Neural crest cell (in vitro differentiated cells): ENCODE measurements around the gene TBK1. TPM values are rescaled to one million over a fixed set of nuclear protein-coding genes. Genes with fewer than 3 reads are reported as not detected.

Experiments used
- DNase-seq: peaks from one replicate; pipeline ENCODE4 v3.0.0; 2021; ENCODE audit warnings: low read depth, mixed read lengths, low spot score
- H3K27ac Mint-ChIP-seq: one replicate; pipeline ENCODE4 v1.8.0; 2021; ENCODE audit warnings: mild to moderate bottlenecking, mixed read lengths; ENCODE audit not compliant: unreplicated experiment
- H3K27me3 Mint-ChIP-seq: 2 replicates; pipeline ENCODE4 v1.8.0; 2021; ENCODE audit warnings: low read depth, mild to moderate bottlenecking, mixed read lengths
- H3K36me3 Mint-ChIP-seq: 2 replicates; pipeline ENCODE4 v1.8.0; 2021; ENCODE audit warnings: low read depth, mild to moderate bottlenecking, mixed read lengths
- H3K4me1 Mint-ChIP-seq: 2 replicates; pipeline ENCODE4 v1.8.0; 2021; ENCODE audit warnings: mixed read lengths
- H3K4me3 Mint-ChIP-seq: one replicate; pipeline ENCODE4 v1.8.0; 2021; ENCODE audit warnings: mild to moderate bottlenecking, mixed read lengths
- H3K9me3 Mint-ChIP-seq: 2 replicates; pipeline ENCODE4 v1.8.0; 2021; ENCODE audit warnings: mixed read lengths
- CTCF ChIP-seq: fragments of 200-600 bp; sonication (generic); conservative IDR thresholded peaks from 2 replicates; pipeline ENCODE4 v1.5.0; 2021; ENCODE audit warnings: antibody characterized with exemption, mild to moderate bottlenecking
- total RNA-seq: library from RNA; stranded (reverse); gene quantifications from 2 replicates; pipeline ENCODE4 v1.2.1, GENCODE V29; 2021

The TBK1 gene
- total RNA-seq, 1 donor from 2014 or later: 16.4 TPM

- no peaks in the 10 kb centered on the region for H3K4me1 Mint-ChIP-seq
- TF ChIP-seq CTCF: no peak
- DNase-seq: no peak
- no peak overlapping the region for H3K4me3 Mint-ChIP-seq
- H3K27ac Mint-ChIP-seq: no peak overlapping the region
- no peaks in the 10 kb centered on the region for H3K27me3 Mint-ChIP-seq
- no peaks in the 10 kb centered on the region for H3K9me3 Mint-ChIP-seq
- H3K36me3 Mint-ChIP-seq: peaks cover 24% of the 10 kb centered on the region
Observed at GRCh38 chr12:64469455-64470142, 17.7 kb downstream of the TBK1 start.

GRCh38 chr12:64470495-64470894 lies 18.6 kb downstream of the TBK1 start:
- no peak for TF ChIP-seq CTCF
- Mint-ChIP-seq H3K27me3 (no peaks in the 10 kb centered on the region), H3K36me3 (peaks cover 31% of the 10 kb centered on the region), H3K4me1 (no peaks in the 10 kb centered on the region), H3K9me3 (peaks cover 2% of the 10 kb centered on the region), H3K27ac (no peak overlapping the region), H3K4me3 (no peak overlapping the region)
- DNase-seq: no peak

- H3K27ac Mint-ChIP-seq: peak overlapping the region; percentile 0
- TF ChIP-seq CTCF: no peak
- H3K4me1 Mint-ChIP-seq: no peaks in the 10 kb centered on the region
- H3K27me3 Mint-ChIP-seq: no peaks in the 10 kb centered on the region
- H3K36me3 Mint-ChIP-seq: peaks cover 49% of the 10 kb centered on the region
- no peak overlapping the region for H3K4me3 Mint-ChIP-seq
- no peak for DNase-seq
- peaks cover 9% of the 10 kb centered on the region for H3K9me3 Mint-ChIP-seq
Observed at GRCh38 chr12:64473176-64473575, 21.3 kb downstream of the TBK1 start.

GRCh38 chr12:64475518-64475917 lies 23.6 kb downstream of the TBK1 start:
- Mint-ChIP-seq H3K27ac (no peak overlapping the region), H3K4me3 (no peak overlapping the region), H3K36me3 (peaks cover 43% of the 10 kb centered on the region), H3K27me3 (no peaks in the 10 kb centered on the region), H3K4me1 (no peaks in the 10 kb centered on the region), H3K9me3 (peaks cover 9% of the 10 kb centered on the region)
- TF ChIP-seq CTCF: no peak
- no peak for DNase-seq

- H3K4me3 Mint-ChIP-seq: no peak overlapping the region
- H3K36me3 Mint-ChIP-seq: peaks cover 41% of the 10 kb centered on the region
- DNase-seq: no peak
- no peak for TF ChIP-seq CTCF
- H3K9me3 Mint-ChIP-seq: peaks cover 9% of the 10 kb centered on the region
- H3K27ac Mint-ChIP-seq: no peak overlapping the region
- no peaks in the 10 kb centered on the region for H3K27me3 Mint-ChIP-seq
- H3K4me1 Mint-ChIP-seq: no peaks in the 10 kb centered on the region
Observed at GRCh38 chr12:64476844-64477243, 24.9 kb downstream of the TBK1 start.
